ENCODE data around the gene AGTRAP.

The AGTRAP gene

GRCh38 chr1:11752359-11753088, 16.6 kb downstream of the AGTRAP start:
- no peak for TF ChIP-seq FOXP2 (optimal IDR thresholded peaks at IDR 0.05; ENCODE audit: borderline replicate concordance, extremely low read depth, extremely low read length, insufficient read depth)
- TF ChIP-seq SIN3A (IDR thresholded peaks at IDR 0.05; ENCODE audit: borderline replicate concordance, insufficient read depth, low read length): no peak

- no peak for TF ChIP-seq POLR2AphosphoS5 (IDR thresholded peaks at IDR 0.05; ENCODE audit: low read depth, low read length)
- no peak for TF ChIP-seq SIN3A (IDR thresholded peaks at IDR 0.05; ENCODE audit: borderline replicate concordance, insufficient read depth, low read length)
- TF ChIP-seq REST (IDR thresholded peaks at IDR 0.05; ENCODE audit: insufficient read depth in 1 of 2, low read depth in 2 of 2, low read length in 2 of 2): no peak
- no peak for TF ChIP-seq TAF1 (IDR thresholded peaks at IDR 0.05; ENCODE audit: borderline replicate concordance, insufficient read depth, low read length)
- TF ChIP-seq FOXP2 (optimal IDR thresholded peaks at IDR 0.05; ENCODE audit: borderline replicate concordance, extremely low read depth, extremely low read length, insufficient read depth): no peak
These were observed 17.7 kb downstream of the AGTRAP start for GRCh38 chr1:11753555-11754208.

GRCh38 chr1:11757047-11757446, 21.1 kb downstream of the AGTRAP start:
- TF ChIP-seq TAF1 (IDR thresholded peaks at IDR 0.05; ENCODE audit: borderline replicate concordance, insufficient read depth, low read length) (no peak), REST (IDR thresholded peaks at IDR 0.05; ENCODE audit: insufficient read depth in 1 of 2, low read depth in 2 of 2, low read length in 2 of 2) (no peak), FOXP2 (optimal IDR thresholded peaks at IDR 0.05; ENCODE audit: borderline replicate concordance, extremely low read depth, extremely low read length, insufficient read depth) (no peak), POLR2AphosphoS5 (IDR thresholded peaks at IDR 0.05; ENCODE audit: low read depth, low read length) (no peak), SIN3A (IDR thresholded peaks at IDR 0.05; ENCODE audit: borderline replicate concordance, insufficient read depth, low read length) (no peak)

GRCh38 chr1:11759791-11760190, 23.9 kb downstream of the AGTRAP start:
- TF ChIP-seq POLR2AphosphoS5 (IDR thresholded peaks at IDR 0.05; ENCODE audit: low read depth, low read length) (no peak), FOXP2 (optimal IDR thresholded peaks at IDR 0.05; ENCODE audit: borderline replicate concordance, extremely low read depth, extremely low read length, insufficient read depth) (no peak)

- TF ChIP-seq SIN3A (IDR thresholded peaks at IDR 0.05; ENCODE audit: borderline replicate concordance, insufficient read depth, low read length) (no peak), REST (IDR thresholded peaks at IDR 0.05; ENCODE audit: insufficient read depth in 1 of 2, low read depth in 2 of 2, low read length in 2 of 2) (no peak), FOXP2 (optimal IDR thresholded peaks at IDR 0.05; ENCODE audit: borderline replicate concordance, extremely low read depth, extremely low read length, insufficient read depth) (no peak), TAF1 (IDR thresholded peaks at IDR 0.05; ENCODE audit: borderline replicate concordance, insufficient read depth, low read length) (no peak), POLR2AphosphoS5 (IDR thresholded peaks at IDR 0.05; ENCODE audit: low read depth, low read length) (no peak)
These were observed 25.3 kb downstream of the AGTRAP start for GRCh38 chr1:11761285-11761684.

- TF ChIP-seq POLR2AphosphoS5 (IDR thresholded peaks at IDR 0.05; ENCODE audit: low read depth, low read length): no peak
- no peak for TF ChIP-seq REST (IDR thresholded peaks at IDR 0.05; ENCODE audit: insufficient read depth in 1 of 2, low read depth in 2 of 2, low read length in 2 of 2)
- no peak for TF ChIP-seq FOXP2 (optimal IDR thresholded peaks at IDR 0.05; ENCODE audit: borderline replicate concordance, extremely low read depth, extremely low read length, insufficient read depth)
- no peak for TF ChIP-seq SIN3A (IDR thresholded peaks at IDR 0.05; ENCODE audit: borderline replicate concordance, insufficient read depth, low read length)
- no peak for TF ChIP-seq TAF1 (IDR thresholded peaks at IDR 0.05; ENCODE audit: borderline replicate concordance, insufficient read depth, low read length)
These were observed 26.1 kb downstream of the AGTRAP start, which contains the start of gene C1orf167 for GRCh38 chr1:11761988-11762406. TSS of gene C1orf167 (plus strand) at chr1:11762193. CDS start at chr1:11764401, 2,208 bp downstream.

Data from PFSK-1 (cell line).